ENCODE data around the gene CYSRT1. TPM values are rescaled to one million over a fixed set of nuclear protein-coding genes. Genes with fewer than 3 reads are reported as not detected.

CYSRT1 gene
- total RNA-seq, 2 experiments from 2014 or later: 0.23 TPM; not detected in 1

GRCh38 chr9:137200311-137201204 is 24.4 kb upstream of the CYSRT1 start, which contains the start of gene TPRN:
TPRN (minus strand) TSS chr9:137200741; CDS start chr9:137200711, 30 bp downstream.
- POLR2A ChIA-PET: interaction anchor here (0.5 to 1.5 kb wide), 8 partner anchors 12 to 399 kb away, joined by 3 to 10 read pairs (median 4); partner anchors contain the start of genes ANAPC2, SSNA1 and TUBB4B

GRCh38 chr9:137201205-137201868 is 23.6 kb upstream of the CYSRT1 start:
- CTCF ChIA-PET: interaction anchor here (0.6 to 5.0 kb wide), 5 partner anchors 13 to 372 kb away, joined by 3 to 21 read pairs (median 5); partner anchors contain the start of genes ANAPC2 and SSNA1
- POLR2A ChIA-PET: interaction anchor here (0.7 to 1.5 kb wide), 5 partner anchors 13 to 86 kb away, joined by 3 to 10 read pairs (median 6); partner anchors contain the start of genes ANAPC2, SSNA1 and TUBB4B

More at GRCh38 chr9:137200311-137201204, 24.4 kb upstream of the CYSRT1 start, which contains the start of gene TPRN:
- CTCF ChIA-PET: interaction anchor here (0.5 to 5.0 kb wide), 5 partner anchors 12 to 373 kb away, joined by 3 to 21 read pairs (median 5); partner anchors contain the start of genes ANAPC2 and SSNA1

- CTCF ChIA-PET: interaction anchor here (0.7 to 5.0 kb wide), 5 partner anchors 14 to 174 kb away, joined by 3 to 21 read pairs (median 3); partner anchors contain the start of genes ANAPC2, RNF224 and SSNA1
- POLR2A ChIA-PET: no interaction called here
Observed at GRCh38 chr9:137202966-137203365, 22.0 kb upstream of the CYSRT1 start.

GRCh38 chr9:137204731-137205125 is 20.2 kb upstream of the CYSRT1 start:
- POLR2A ChIA-PET: interaction anchor here (1.3 to 3.2 kb wide), 3 partner anchors 16 to 36 kb away, joined by 6 to 15 read pairs (median 7); partner anchors contain the start of genes ANAPC2, RNF208, SSNA1 and TUBB4B

GRCh38 chr9:137205126-137206069 is 19.6 kb upstream of the CYSRT1 start, which contains the start of the genes NDOR1 and TMEM203:
NDOR1 (plus strand) TSS chr9:137205700; CDS start chr9:137205778, 78 bp downstream.
TMEM203 (minus strand) TSS chr9:137205648; CDS start chr9:137205414, 234 bp downstream.
- CTCF ChIA-PET: interaction anchor here (1.0 to 5.0 kb wide), 5 partner anchors 10 to 76 kb away, joined by 3 to 21 read pairs (median 4); partner anchors contain the start of genes ANAPC2 and SSNA1
- POLR2A ChIA-PET: interaction anchor here (1.3 to 3.2 kb wide), 3 partner anchors 17 to 35 kb away, joined by 6 to 15 read pairs (median 7); partner anchors contain the start of genes ANAPC2, RNF208, SSNA1 and TUBB4B

More at GRCh38 chr9:137204731-137205125, 20.2 kb upstream of the CYSRT1 start:
- CTCF ChIA-PET: interaction anchor here (1.0 to 5.0 kb wide), 6 partner anchors 10 to 75 kb away, joined by 3 to 21 read pairs (median 5); partner anchors contain the start of genes ANAPC2, RNF224 and SSNA1

GRCh38 chr9:137206602-137207001 is 18.4 kb upstream of the CYSRT1 start:
- POLR2A ChIA-PET: interaction anchor here (1.8 to 3.2 kb wide), 2 partner anchors 17 to 34 kb away, joined by 5 to 15 read pairs; partner anchors contain the start of gene RNF208
- CTCF ChIA-PET: interaction anchor here (1.2 to 1.9 kb wide), 2 partner anchors 21 to 30 kb away, joined by 7 read pairs; partner anchors contain the start of gene RNF224

- CTCF ChIA-PET: no interaction called here
- POLR2A ChIA-PET: interaction anchor here (1.3 kb wide), 1 partner anchor 29 kb away, joined by 3 read pairs; the partner anchor contains the start of gene TUBB4B
Observed at GRCh38 chr9:137211532-137211931, 13.4 kb upstream of the CYSRT1 start.

GRCh38 chr9:137212520-137212919 is 12.5 kb upstream of the CYSRT1 start:
- ChIA-PET POLR2A (interaction anchor here (1.3 kb wide), 1 partner anchor 28 kb away, joined by 3 read pairs; the partner anchor contains the start of gene TUBB4B), CTCF (no interaction called here)

- ChIA-PET POLR2A (no interaction called here), CTCF (no interaction called here)
Observed at GRCh38 chr9:137213160-137214060, 11.6 kb upstream of the CYSRT1 start.

- ChIA-PET POLR2A (no interaction called here), CTCF (no interaction called here)
Observed at GRCh38 chr9:137214620-137215019, 10.4 kb upstream of the CYSRT1 start.

GRCh38 chr9:137215196-137215986 is 9.6 kb upstream of the CYSRT1 start:
- POLR2A ChIA-PET: no interaction called here
- CTCF ChIA-PET: no interaction called here

GRCh38 chr9:137216188-137216965 is 8.6 kb upstream of the CYSRT1 start:
- ChIA-PET POLR2A (no interaction called here), CTCF (interaction anchor here (0.9 to 1.8 kb wide), 2 partner anchors 40 to 51 kb away, joined by 3 to 4 read pairs; no protein-coding TSS in a partner anchor)

- ChIA-PET POLR2A (no interaction called here), CTCF (interaction anchor here (0.8 to 1.8 kb wide), 3 partner anchors 10 to 41 kb away, joined by 3 to 6 read pairs (median 4); partner anchors contain the start of gene RNF224)
Observed at GRCh38 chr9:137217276-137218211, 7.4 kb upstream of the CYSRT1 start.

GRCh38 chr9:137218212-137218753 is 6.7 kb upstream of the CYSRT1 start:
- POLR2A ChIA-PET: no interaction called here
- CTCF ChIA-PET: interaction anchor here (1.7 kb wide), 1 partner anchor 9 kb away, joined by 6 read pairs; the partner anchor contains the start of gene RNF224

Measured in activated CD8-positive, alpha-beta memory T cell treated with anti-CD3 and anti-CD28 coated beads for 36 hours (primary cell).